PC-9 (cell line): ENCODE data around the gene MIER1. TPM values are rescaled to one million over a fixed set of nuclear protein-coding genes. Genes with fewer than 3 reads are reported as not detected.
"Not testable (repeated sequence)": the region's sequence is repeated elsewhere in the genome, so short reads cannot be mapped to it uniquely, and the experiment has no call there.

Source experiments
- BruUV-seq: library from RNA; stranded (reverse); fragments of 400-500 nt; replicated peaks from 2 replicates; lab custom pipeline; 2021; lab: Mats Ljungman, UMichigan
- CTCF ChIA-PET: fragments of 300-600 bp; sonication (Branson Sonifier 250); formaldehyde crosslinking; loops from one replicate; lab custom pipeline; 2022; ENCODE audit warnings: antibody characterized with exemption; lab: Charles Lee
- POLR2A ChIA-PET: fragments of 300-600 bp; sonication (Branson Sonifier 250); formaldehyde crosslinking; loops from one replicate; lab custom pipeline; 2022; ENCODE audit warnings: antibody characterized with exemption; ENCODE audit not compliant: unreplicated experiment; lab: Charles Lee
- DNase-seq, 2 experiments: peaks; one replicate each; pipeline versions ENCODE4 v3.0.0 to v3.0.0-alpha.2; 2015 to 2022; ENCODE audit warnings: mixed read lengths in 1 of 2
- H2AFZ ChIP-seq: fragments of 200-600 bp; sonication (generic); 2 replicates; pipeline ENCODE4 v1.8.1; 2017; ENCODE audit warnings: antibody characterized with exemption
- H3F3A ChIP-seq: fragments of 200-600 bp; sonication (generic); 2 replicates; pipeline ENCODE4 v1.8.1; 2017; ENCODE audit warnings: antibody characterized with exemption, mild to moderate bottlenecking, low read depth; ENCODE audit not compliant: insufficient read depth
- H3K27ac ChIP-seq: fragments of 200-600 bp; sonication (generic); 2 replicates; pipeline ENCODE4 v1.6.1; 2016; ENCODE audit warnings: mixed run types
- H3K27me3 ChIP-seq: fragments of 200-600 bp; sonication (generic); 2 replicates; pipeline ENCODE4 v1.6.1; 2016; ENCODE audit warnings: low read depth, mixed run types; ENCODE audit not compliant: insufficient read depth
- H3K36me3 ChIP-seq: fragments of 200-600 bp; sonication (generic); 2 replicates; pipeline ENCODE4 v1.6.1; 2016; ENCODE audit warnings: low read depth, mixed run types
- H3K4me1 ChIP-seq: fragments of 200-600 bp; sonication (generic); replicated peaks from 2 replicates; pipeline ENCODE4 v1.6.1; 2016; ENCODE audit warnings: mixed run types; ENCODE audit not compliant: insufficient read depth
- H3K4me2 ChIP-seq: fragments of 200-600 bp; sonication (generic); 2 replicates; pipeline ENCODE4 v1.6.1; 2017; ENCODE audit warnings: mixed run types
- H3K4me3 ChIP-seq: fragments of 200-600 bp; sonication (generic); 2 replicates; pipeline ENCODE4 v1.6.1; 2016; ENCODE audit warnings: mixed run types
- H3K79me2 ChIP-seq: fragments of 200-600 bp; sonication (generic); 2 replicates; pipeline ENCODE4 v1.6.1; 2017; ENCODE audit warnings: low read depth, mixed run types
- H3K9me2 ChIP-seq: fragments of 200-600 bp; sonication (generic); 2 replicates; pipeline ENCODE4 v1.8.1; 2017; ENCODE audit warnings: mild to moderate bottlenecking; ENCODE audit not compliant: insufficient read depth
- H3K9me3 ChIP-seq: fragments of 200-600 bp; sonication (generic); 2 replicates; pipeline ENCODE4 v1.8.1; 2016; ENCODE audit warnings: low read depth; ENCODE audit not compliant: insufficient read depth
- H4K20me1 ChIP-seq: fragments of 200-600 bp; sonication (generic); 2 replicates; pipeline ENCODE4 v1.8.1; 2017; ENCODE audit not compliant: insufficient read depth
- EZH2 ChIP-seq: fragments of 200-600 bp; sonication (generic); IDR thresholded peaks from 2 replicates; pipeline ENCODE4 v1.8.0; 2017; ENCODE audit warnings: antibody characterized with exemption, low read depth
- intact Hi-C: fragments of 100-400 bp; cut with micrococcal nuclease; formaldehyde crosslinking; loops from one replicate; pipeline ENCODE4 v1.10.0; 2022; ENCODE audit not compliant: unreplicated experiment
- total RNA-seq: library from RNA; stranded (reverse); gene quantifications from 2 replicates; pipeline ENCODE4 v1.2.3, GENCODE V29; 2021
- TF ChIP-seq, protein P1 (sequence below): fragments of 200-600 bp; sonication (generic); conservative IDR thresholded peaks from 2 replicates; pipeline ENCODE4 v1.6.1; 2017; ENCODE audit warnings: mixed run types, antibody characterized with exemption, mild to moderate bottlenecking, moderate library complexity

Gene MIER1
- total RNA-seq, 1 experiment from 2014 or later: 30.4 TPM

GRCh38 chr1:66968574-66968973 is 43.8 kb downstream of the MIER1 start:
- ChIA-PET POLR2A (no interaction called here), CTCF (no interaction called here)
- Histone ChIP-seq H3K79me2 (no peaks in the 10 kb centered on the region), H3K9me2 (no peaks in the 10 kb centered on the region), H3K4me2 (no peak overlapping the region), H3K4me1 (no peaks in the 10 kb centered on the region), H3K27me3 (no peaks in the 10 kb centered on the region), H3F3A (no peaks in the 10 kb centered on the region), H3K36me3 (peaks cover 29% of the 10 kb centered on the region; the same call in 1 of the 2 replicates), H3K27ac (no peak overlapping the region), H2AFZ (no peak overlapping the region), H4K20me1 (0 out of 2 replicates have a peak, but pooled peaks cover 3% of the 10 kb centered on the region), H3K9me3 (no peaks in the 10 kb centered on the region), H3K4me3 (no peak overlapping the region)
- no peak for DNase-seq
- no TSS peak for BruUV-seq
- intact Hi-C loops: no loop called here
- no peak for TF ChIP-seq EZH2
- TF ChIP-seq, protein P1, sequence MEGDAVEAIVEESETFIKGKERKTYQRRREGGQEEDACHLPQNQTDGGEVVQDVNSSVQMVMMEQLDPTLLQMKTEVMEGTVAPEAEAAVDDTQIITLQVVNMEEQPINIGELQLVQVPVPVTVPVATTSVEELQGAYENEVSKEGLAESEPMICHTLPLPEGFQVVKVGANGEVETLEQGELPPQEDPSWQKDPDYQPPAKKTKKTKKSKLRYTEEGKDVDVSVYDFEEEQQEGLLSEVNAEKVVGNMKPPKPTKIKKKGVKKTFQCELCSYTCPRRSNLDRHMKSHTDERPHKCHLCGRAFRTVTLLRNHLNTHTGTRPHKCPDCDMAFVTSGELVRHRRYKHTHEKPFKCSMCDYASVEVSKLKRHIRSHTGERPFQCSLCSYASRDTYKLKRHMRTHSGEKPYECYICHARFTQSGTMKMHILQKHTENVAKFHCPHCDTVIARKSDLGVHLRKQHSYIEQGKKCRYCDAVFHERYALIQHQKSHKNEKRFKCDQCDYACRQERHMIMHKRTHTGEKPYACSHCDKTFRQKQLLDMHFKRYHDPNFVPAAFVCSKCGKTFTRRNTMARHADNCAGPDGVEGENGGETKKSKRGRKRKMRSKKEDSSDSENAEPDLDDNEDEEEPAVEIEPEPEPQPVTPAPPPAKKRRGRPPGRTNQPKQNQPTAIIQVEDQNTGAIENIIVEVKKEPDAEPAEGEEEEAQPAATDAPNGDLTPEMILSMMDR: no peak

- ChIA-PET POLR2A (no interaction called here), CTCF (no interaction called here)
- no peak overlapping the region for H3K4me3 ChIP-seq
- DNase-seq: no peak
- no peaks in the 10 kb centered on the region for H3K4me1 ChIP-seq
- no peaks in the 10 kb centered on the region for H3K9me2 ChIP-seq
- H3F3A ChIP-seq: peaks cover 4% of the 10 kb centered on the region; the same call in 1 of the 2 replicates
- intact Hi-C loops: no loop called here
- no peaks in the 10 kb centered on the region for H3K27me3 ChIP-seq
- peaks cover 6% of the 10 kb centered on the region; the same call in 1 of the 2 replicates for H4K20me1 ChIP-seq
- H3K36me3 ChIP-seq: peaks cover 11% of the 10 kb centered on the region; the same call in 1 of the 2 replicates
- H3K4me2 ChIP-seq: no peak overlapping the region
- no peaks in the 10 kb centered on the region for H3K9me3 ChIP-seq
- no peak for TF ChIP-seq EZH2
- TF ChIP-seq, protein P1: no peak
- BruUV-seq: no TSS peak
- no peaks in the 10 kb centered on the region for H3K79me2 ChIP-seq
- H3K27ac ChIP-seq: no peak overlapping the region
- no peak overlapping the region for H2AFZ ChIP-seq
Measured at GRCh38 chr1:66978201-66978600, 53.4 kb downstream of the MIER1 start.

DNA sequence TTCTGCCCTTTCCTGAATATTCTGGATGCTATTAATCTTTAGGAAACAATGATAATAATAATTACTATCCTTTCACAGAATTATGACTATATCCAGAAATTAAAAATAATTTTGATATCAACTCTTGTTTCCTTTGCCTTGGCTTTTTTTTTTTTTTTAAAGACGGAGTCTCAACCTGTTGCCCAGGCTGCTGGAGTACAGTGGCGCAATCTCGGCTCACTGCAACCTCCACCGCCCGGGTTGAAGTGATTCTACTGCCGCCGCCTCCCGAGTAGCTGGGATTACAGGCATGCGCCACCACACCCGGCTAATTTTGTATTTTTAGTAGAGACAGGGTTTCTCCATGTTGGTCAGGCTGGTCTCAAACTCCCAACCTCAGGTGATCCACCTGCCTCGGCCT is 54.8 kb downstream of the MIER1 start:
- H3K27ac ChIP-seq, POLR2A ChIA-PET, H3K4me1 ChIP-seq, H4K20me1 ChIP-seq, BruUV-seq, DNase-seq, H3K79me2 ChIP-seq, H3K4me2 ChIP-seq, H3K4me3 ChIP-seq, H3F3A ChIP-seq, H2AFZ ChIP-seq, H3K9me3 ChIP-seq, H3K27me3 ChIP-seq, CTCF ChIA-PET, H3K9me2 ChIP-seq, intact Hi-C loops: not testable (repeated sequence)
- peaks cover 18% of the 10 kb centered on the region; the same call in 1 of the 2 replicates for H3K36me3 ChIP-seq
